Mucosa of descending colon (tissue), 3 donors: ENCODE measurements around the gene HDAC4. TPM values are rescaled to one million over a fixed set of nuclear protein-coding genes. Genes with fewer than 3 reads are reported as not detected.

Experiments used
- ATAC-seq: fragments of 200-7000 bp; cut with Tn5 transposase; one replicate; pipeline ENCODE4 v1.9.1; 2020; ENCODE audit warnings: mild to moderate bottlenecking, moderate library complexity
- DNase-seq, 3 donors: peaks; one replicate each; pipeline ENCODE4 v3.0.0-alpha.2; 2020
- H3K36me3 ChIP-seq: fragments of 200-600 bp; one replicate; pipeline ENCODE4 v1.8.0; 2021; ENCODE audit warnings: low read depth, mild to moderate bottlenecking
- H3K4me1 ChIP-seq: fragments of 200-600 bp; one replicate; pipeline ENCODE4 v1.8.0; 2021; ENCODE audit warnings: low read depth, mild to moderate bottlenecking
- H3K4me3 ChIP-seq: fragments of 200-600 bp; one replicate; pipeline ENCODE4 v1.8.0; 2021; ENCODE audit warnings: mild to moderate bottlenecking
- H3K9me3 ChIP-seq: fragments of 200-600 bp; one replicate; pipeline ENCODE4 v1.8.0; 2021; ENCODE audit warnings: mild to moderate bottlenecking
- intact Hi-C, 2 donors: fragments of 100-400 bp; cut with DNase I in 1 of 2; cut with micrococcal nuclease in 1 of 2; formaldehyde crosslinking; loops; one replicate each; pipeline versions ENCODE4 v1.11.0 to v1.11.1; 2022; cut with DNase I, micrococcal nuclease
- total RNA-seq, 3 donors: library from RNA; stranded (reverse); fragmentation: NEBNext Ultra II Directional in 2 of 3; extraction: Animal tissue kit (Norgen Biotek cat#: 25700) in 2 of 3; gene quantifications; one replicate each; pipeline versions ENCODE4 v1.2.1 to v1.2.4, GENCODE V29; 2021 to 2023
- TF ChIP-seq, protein P1 (sequence below): fragments of 200-600 bp; IDR thresholded peaks from one replicate; pipeline ENCODE4 v1.8.0; 2022; ENCODE audit warnings: antibody characterized with exemption, mild to moderate bottlenecking
- donor health status: DM: no; HTN: no; CAD: no; lungs with moderate emphysema.
- donor health status: DM: no; HTN: no; CAD: no.
- donor health status: DM: no; HTN: yes; CAD: no.

HDAC4 gene
- total RNA-seq, 3 donors from 2014 or later: 41.4 to 147 (median 44.0) TPM

DNA sequence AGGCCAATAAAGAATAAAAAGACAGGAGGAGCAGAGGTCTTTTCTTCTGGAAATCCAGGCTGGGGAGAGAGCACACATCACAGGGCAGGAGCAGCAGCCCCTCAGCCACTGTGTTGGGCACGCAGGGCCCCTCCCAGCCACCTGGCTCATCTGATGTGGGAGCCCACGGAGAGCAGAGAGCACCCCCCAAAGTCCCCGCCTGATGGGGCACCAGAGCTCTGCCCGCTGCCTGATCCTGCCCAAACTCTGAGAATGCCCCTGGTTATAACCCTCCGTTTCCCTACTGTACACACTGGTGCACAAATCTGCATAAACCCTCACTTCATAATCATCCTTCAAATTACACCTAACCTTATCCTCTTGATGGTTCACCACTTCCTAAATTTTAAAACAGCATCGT lies 111.3 kb downstream of the HDAC4 start:
- no peaks in the 10 kb centered on the region for H3K36me3 ChIP-seq
- intact Hi-C loops: no loop called here
- H3K9me3 ChIP-seq: no peaks in the 10 kb centered on the region
- peaks cover 27% of the 10 kb centered on the region for H3K4me1 ChIP-seq
- DNase-seq: peak in 2 of 3 donors; percentile 31 to 46
- ATAC-seq: no peak
- TF ChIP-seq, protein P1, sequence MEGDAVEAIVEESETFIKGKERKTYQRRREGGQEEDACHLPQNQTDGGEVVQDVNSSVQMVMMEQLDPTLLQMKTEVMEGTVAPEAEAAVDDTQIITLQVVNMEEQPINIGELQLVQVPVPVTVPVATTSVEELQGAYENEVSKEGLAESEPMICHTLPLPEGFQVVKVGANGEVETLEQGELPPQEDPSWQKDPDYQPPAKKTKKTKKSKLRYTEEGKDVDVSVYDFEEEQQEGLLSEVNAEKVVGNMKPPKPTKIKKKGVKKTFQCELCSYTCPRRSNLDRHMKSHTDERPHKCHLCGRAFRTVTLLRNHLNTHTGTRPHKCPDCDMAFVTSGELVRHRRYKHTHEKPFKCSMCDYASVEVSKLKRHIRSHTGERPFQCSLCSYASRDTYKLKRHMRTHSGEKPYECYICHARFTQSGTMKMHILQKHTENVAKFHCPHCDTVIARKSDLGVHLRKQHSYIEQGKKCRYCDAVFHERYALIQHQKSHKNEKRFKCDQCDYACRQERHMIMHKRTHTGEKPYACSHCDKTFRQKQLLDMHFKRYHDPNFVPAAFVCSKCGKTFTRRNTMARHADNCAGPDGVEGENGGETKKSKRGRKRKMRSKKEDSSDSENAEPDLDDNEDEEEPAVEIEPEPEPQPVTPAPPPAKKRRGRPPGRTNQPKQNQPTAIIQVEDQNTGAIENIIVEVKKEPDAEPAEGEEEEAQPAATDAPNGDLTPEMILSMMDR: no peak
- H3K4me3 ChIP-seq: no peak overlapping the region

DNA sequence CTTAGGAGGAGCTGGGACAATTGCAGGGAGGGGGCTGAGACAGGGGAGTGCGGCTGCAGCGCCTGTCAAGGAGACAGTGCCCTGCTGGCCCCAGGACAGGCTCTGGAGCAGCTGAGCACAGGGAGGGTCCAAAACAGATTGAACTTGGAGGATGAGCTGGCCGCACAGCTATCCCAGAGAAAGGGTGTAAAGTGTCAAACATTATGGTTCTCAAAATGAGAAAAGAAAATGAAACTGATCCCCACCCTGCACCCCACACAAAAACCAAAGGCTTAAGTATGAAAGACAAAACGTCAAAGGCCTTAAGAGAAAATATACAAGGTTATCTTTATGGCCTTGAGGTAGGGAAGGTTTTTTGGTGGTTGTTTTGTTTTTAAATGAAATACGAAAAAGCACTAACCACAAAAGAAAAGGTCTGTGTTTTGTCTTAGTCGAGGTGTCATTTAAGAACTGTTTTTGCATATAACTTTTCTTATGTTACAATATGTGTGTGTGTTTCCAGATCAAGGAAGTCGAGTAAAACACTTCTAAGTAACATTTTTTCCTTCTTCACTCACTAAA lies 111.8 kb downstream of the HDAC4 start:
- Histone ChIP-seq H3K36me3 (no peaks in the 10 kb centered on the region), H3K9me3 (no peaks in the 10 kb centered on the region), H3K4me1 (peaks cover 25% of the 10 kb centered on the region), H3K4me3 (no peak overlapping the region)
- ATAC-seq (peak; percentile 3), DNase-seq (peak in 2 of 3 donors; percentile 33 to 51)
- intact Hi-C loops: no loop called here
- TF ChIP-seq, protein P1: no peak

DNA sequence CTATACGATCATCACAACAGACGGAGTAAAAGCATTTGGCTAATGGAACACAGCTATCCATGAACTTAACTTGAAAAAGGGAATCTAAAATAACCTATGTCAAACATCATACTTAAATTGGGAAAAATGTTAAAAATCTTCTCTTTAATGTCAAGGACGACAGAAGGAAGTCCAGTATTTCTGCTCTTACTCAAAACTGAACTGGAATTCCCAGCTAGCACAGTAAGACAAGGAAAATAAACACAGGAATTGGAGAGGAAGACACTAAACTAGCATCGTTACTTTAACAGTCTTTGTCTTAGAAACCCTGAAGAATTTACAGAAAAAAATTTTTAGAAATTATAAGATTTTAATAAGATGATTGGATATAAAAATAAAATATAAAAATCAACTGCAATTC lies 112.6 kb downstream of the HDAC4 start:
- intact Hi-C loops: no loop called here
- ATAC-seq: no peak

DNA sequence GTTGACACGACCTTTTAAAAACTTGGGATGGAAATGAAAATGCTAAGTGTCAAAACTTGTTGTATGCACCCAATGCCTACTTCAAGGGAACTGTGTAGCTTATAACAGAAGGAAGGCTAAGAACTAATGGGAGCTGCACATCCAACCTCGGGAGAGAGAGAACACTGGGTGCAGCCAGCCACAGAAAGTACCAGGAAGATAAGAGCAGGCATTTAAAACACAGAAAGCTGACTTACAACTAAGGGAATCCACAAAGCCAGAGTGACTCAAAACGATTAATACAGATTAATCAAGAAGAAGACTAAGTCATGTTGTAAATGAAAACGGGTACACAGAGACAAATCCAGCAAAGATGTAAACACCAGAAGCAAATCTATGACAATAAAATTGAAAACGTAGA lies 113.4 kb downstream of the HDAC4 start:
- DNase-seq (no peak), ATAC-seq (no peak)
- Histone ChIP-seq H3K4me3 (no peak overlapping the region), H3K4me1 (peaks cover 22% of the 10 kb centered on the region), H3K36me3 (no peaks in the 10 kb centered on the region), H3K9me3 (no peaks in the 10 kb centered on the region)
- TF ChIP-seq, protein P1: no peak
- intact Hi-C loops: no loop called here

More for the DNA sequence above, 112.6 kb downstream of the HDAC4 start:
- no peaks in the 10 kb centered on the region for H3K9me3 ChIP-seq
- no peak overlapping the region for H3K4me3 ChIP-seq
- H3K36me3 ChIP-seq: no peaks in the 10 kb centered on the region
- TF ChIP-seq, protein P1: no peak
- H3K4me1 ChIP-seq: peaks cover 22% of the 10 kb centered on the region
- DNase-seq: no peak

DNA sequence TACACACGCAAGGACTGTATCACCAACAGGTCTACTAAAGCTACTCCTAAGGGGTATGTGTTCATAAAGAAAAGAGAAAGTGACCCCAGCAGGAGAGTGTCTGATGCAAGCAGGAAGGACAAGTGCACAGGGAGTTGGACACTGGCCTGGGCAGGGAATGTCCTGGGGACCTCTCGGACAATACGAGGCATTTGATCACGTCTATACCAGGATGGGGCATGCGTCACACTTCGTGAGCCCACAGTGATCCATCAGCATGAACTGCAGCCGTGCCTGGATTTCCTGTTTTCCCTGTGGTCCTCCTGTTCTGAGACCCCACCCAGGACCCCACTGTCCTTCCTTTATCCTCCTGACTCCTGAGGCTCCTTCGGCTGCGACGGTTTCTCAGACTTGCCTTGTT lies 113.9 kb downstream of the HDAC4 start:
- intact Hi-C loops: no loop called here
- peak in 2 of 3 donors; percentile 20 to 44 for DNase-seq
- Histone ChIP-seq H3K4me3 (no peak overlapping the region), H3K36me3 (no peaks in the 10 kb centered on the region), H3K4me1 (peaks cover 22% of the 10 kb centered on the region), H3K9me3 (no peaks in the 10 kb centered on the region)
- TF ChIP-seq, protein P1: no peak
- no peak for ATAC-seq

DNA sequence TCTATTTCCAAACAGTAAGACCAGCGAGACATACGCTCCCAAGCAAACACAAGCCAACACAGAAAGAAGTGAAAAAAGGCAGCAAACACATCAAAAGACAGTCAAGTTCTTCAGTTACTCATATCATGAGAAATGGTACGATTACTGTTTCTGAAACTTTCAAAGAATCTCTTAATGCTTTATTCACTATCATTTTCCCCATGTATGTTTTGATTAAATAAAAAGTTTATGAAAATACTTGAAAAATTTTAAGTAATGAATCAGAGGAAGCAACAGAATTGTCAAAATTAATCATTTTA lies 114.9 kb downstream of the HDAC4 start:
- DNase-seq (no peak), ATAC-seq (no peak)
- Histone ChIP-seq H3K36me3 (no peaks in the 10 kb centered on the region), H3K9me3 (no peaks in the 10 kb centered on the region), H3K4me1 (peaks cover 22% of the 10 kb centered on the region), H3K4me3 (no peak overlapping the region)
- intact Hi-C loops: no loop called here
- TF ChIP-seq, protein P1: no peak
